Neuronal stem cell (in vitro differentiated cells): ENCODE data around the gene SYCP2L.

Source experiments
- DNase-seq: peaks from one replicate; pipeline ENCODE4 v3.0.0-alpha.2; 2013; ENCODE audit warnings: low spot score
- H2AFZ ChIP-seq: one replicate; pipeline ENCODE4 v1.6.1; 2013; ENCODE audit warnings: mild to moderate bottlenecking, low read length, inconsistent platforms
- H2AK5ac ChIP-seq: 2 replicates; pipeline ENCODE4 v1.6.1; 2013; ENCODE audit warnings: low read depth, mild to moderate bottlenecking, inconsistent platforms, low read length, moderate library complexity, mixed read lengths
- H2BK120ac ChIP-seq: 2 replicates; pipeline ENCODE4 v1.6.1; 2013; ENCODE audit warnings: low read depth, mild to moderate bottlenecking, inconsistent platforms, low read length, moderate library complexity, mixed read lengths
- H2BK12ac ChIP-seq: one replicate; pipeline ENCODE4 v1.6.1; 2013; ENCODE audit warnings: low read length, inconsistent platforms
- H2BK15ac ChIP-seq: 2 replicates; pipeline ENCODE4 v1.6.1; 2013; ENCODE audit warnings: mild to moderate bottlenecking, low read length, inconsistent platforms, mixed read lengths
- H2BK5ac ChIP-seq: one replicate; pipeline ENCODE4 v1.6.1; 2013; ENCODE audit warnings: inconsistent platforms, mild to moderate bottlenecking, low read length, moderate library complexity
- H3K14ac ChIP-seq: one replicate; pipeline ENCODE4 v1.6.1; 2013; ENCODE audit warnings: low read length, inconsistent platforms
- H3K18ac ChIP-seq: 2 replicates; pipeline ENCODE4 v1.6.1; 2013; ENCODE audit warnings: low read length, inconsistent platforms
- H3K23ac ChIP-seq: 2 replicates; pipeline ENCODE4 v1.6.1; 2013; ENCODE audit warnings: low read depth, mild to moderate bottlenecking, mixed read lengths, low read length, inconsistent platforms; ENCODE audit not compliant: poor library complexity
- H3K27ac ChIP-seq: replicated peaks from 3 replicates; pipeline ENCODE4 v1.5.1; 2013; ENCODE audit warnings: low read length, inconsistent platforms
- H3K27me3 ChIP-seq, 3 experiments: 2 replicates each; pipeline ENCODE4 v1.6.1; 2013; ENCODE audit warnings: low read length in 3 of 3, mild to moderate bottlenecking in 2 of 3, inconsistent platforms in 1 of 3, low read depth in 1 of 3, mixed read lengths in 1 of 3, moderate library complexity in 1 of 3; ENCODE audit not compliant: control insufficient read depth in 3 of 3, insufficient read depth in 3 of 3
- H3K36me3 ChIP-seq, 2 donors: replicated peaks in 1 of 2; 2 replicates each; pipeline ENCODE4 v1.6.1; 2013; ENCODE audit warnings: low read length in 2 of 2; ENCODE audit not compliant: control insufficient read depth in 2 of 2, insufficient read depth in 2 of 2
- H3K4ac ChIP-seq: 2 replicates; pipeline ENCODE4 v1.6.1; 2013; ENCODE audit warnings: inconsistent platforms, mild to moderate bottlenecking, low read length, moderate library complexity
- H3K4me1 ChIP-seq, 2 donors: 1 replicate in 1 of 2; 2 replicates in 1 of 2; pipeline ENCODE4 v1.6.1; 2013; ENCODE audit warnings: low read length in 2 of 2, low read depth in 1 of 2; ENCODE audit not compliant: control insufficient read depth in 2 of 2, insufficient read depth in 1 of 2
- H3K4me2 ChIP-seq: one replicate; pipeline ENCODE4 v1.6.1; 2013; ENCODE audit warnings: mild to moderate bottlenecking, low read length, inconsistent platforms; ENCODE audit not compliant: insufficient read depth, poor library complexity, severe bottlenecking
- H3K4me3 ChIP-seq, 2 donors: 2 replicates each; pipeline ENCODE4 v1.5.1; 2013; ENCODE audit warnings: low read length in 2 of 2, mild to moderate bottlenecking in 2 of 2, inconsistent platforms in 1 of 2, moderate library complexity in 1 of 2
- H3K79me1 ChIP-seq: one replicate; pipeline ENCODE4 v1.6.1; 2013; ENCODE audit warnings: low read depth, mild to moderate bottlenecking, inconsistent platforms, low read length, moderate library complexity
- H3K9ac ChIP-seq: one replicate; pipeline ENCODE4 v1.6.1; 2013; ENCODE audit warnings: mild to moderate bottlenecking, low read depth, low read length, inconsistent platforms; ENCODE audit not compliant: poor library complexity
- H3K9me3 ChIP-seq, 2 donors: replicated peaks in 1 of 2; 2 replicates each; pipeline versions ENCODE3 to v1.6.1; 2013; ENCODE audit warnings: low read length in 2 of 2, mild to moderate bottlenecking in 2 of 2, inconsistent platforms in 1 of 2, low read depth in 1 of 2, mixed read lengths in 1 of 2, moderate library complexity in 1 of 2; ENCODE audit not compliant: control insufficient read depth in 2 of 2, insufficient read depth in 1 of 2
- H4K8ac ChIP-seq: one replicate; pipeline ENCODE4 v1.6.1; 2013; ENCODE audit warnings: low read depth, mild to moderate bottlenecking, inconsistent platforms, low read length, moderate library complexity
- H4K91ac ChIP-seq: one replicate; pipeline ENCODE4 v1.6.1; 2013; ENCODE audit warnings: low read length, low read depth, mild to moderate bottlenecking, inconsistent platforms; ENCODE audit not compliant: poor library complexity
- WGBS, 2 donors: extraction: QIAGEN DNeasy Blood & Tissue Kit; methylation state at CpG; one replicate each; pipeline ENCODE4 v1.1.7; 2013; ENCODE audit warnings: missing lambda C conversion rate in 2 of 2, mixed read lengths in 1 of 2; ENCODE audit not compliant: insufficient read length in 2 of 2, insufficient replicate concordance in 1 of 2; ENCODE audit errors: extremely low coverage in 2 of 2; 5-methylcytosine and 5-hydroxymethylcytosine counted together

The SYCP2L gene

DNA sequence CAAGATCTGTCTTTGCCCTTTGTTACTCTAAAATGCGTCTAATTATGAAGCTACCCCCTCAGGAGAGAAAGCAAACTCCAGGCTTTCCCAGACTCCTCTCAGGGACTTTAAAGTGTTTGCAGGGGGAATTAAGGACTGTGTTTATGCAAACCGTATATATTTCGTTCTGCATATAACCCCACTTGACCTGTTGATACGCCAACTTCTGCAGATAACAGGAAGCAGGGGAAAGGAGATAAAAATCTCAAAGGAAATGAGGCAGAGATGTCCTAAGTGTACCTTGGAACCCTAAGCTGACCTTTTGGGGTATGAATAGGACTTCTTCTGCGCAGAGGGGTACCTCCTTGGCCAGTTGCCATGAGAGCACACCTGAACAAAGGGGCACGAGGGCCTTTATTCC is 8.1 kb downstream of the SYCP2L start:
- Histone ChIP-seq H3K27ac (no peak overlapping the region), H2AFZ (no peak overlapping the region), H3K4ac (no peak overlapping the region), H2AK5ac (no peak overlapping the region), H3K4me1 (peaks cover 0 to 4% of the 10 kb centered on the region in 2 donors), H2BK12ac (no peak overlapping the region), H3K4me3 (no peak overlapping the region), H3K9me3 (no peaks in the 10 kb centered on the region), H3K36me3 (peaks cover 3 to 6% of the 10 kb centered on the region in 2 donors), H2BK15ac (no peak overlapping the region), H3K18ac (no peak overlapping the region), H4K91ac (no peak overlapping the region), H3K27me3 (no peaks in the 10 kb centered on the region), H3K79me1 (no peaks in the 10 kb centered on the region), H4K8ac (no peak overlapping the region), H2BK120ac (no peak overlapping the region), H2BK5ac (no peak overlapping the region), H3K23ac (no peak overlapping the region), H3K9ac (no peak overlapping the region), H3K14ac (no peak overlapping the region), H3K4me2 (no peak overlapping the region)
- DNase-seq, result no peak
- WGBS, 2 donors, result no CpG with 5 or more reads among the region's 6 CpGs

DNA sequence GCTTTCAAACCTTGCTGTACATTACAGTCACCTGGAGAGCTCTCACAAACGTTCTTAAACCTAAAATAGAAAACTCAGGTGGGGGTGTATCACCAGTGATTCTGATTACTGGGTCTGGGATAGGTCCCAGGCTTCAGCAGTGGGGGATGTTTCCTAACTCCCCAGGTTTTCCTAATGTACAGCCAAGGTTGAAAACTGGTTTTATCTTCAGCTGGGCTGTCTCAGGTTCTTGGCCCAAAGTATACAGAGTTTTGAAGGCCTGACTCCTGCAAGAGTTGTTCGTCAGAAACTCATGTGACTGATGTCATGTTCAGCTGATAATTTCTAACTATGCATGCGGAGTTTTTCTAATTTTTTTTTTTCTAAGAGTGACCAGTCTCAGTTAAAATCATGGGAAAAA is 9.8 kb downstream of the SYCP2L start:
- Histone ChIP-seq H2AK5ac (no peak overlapping the region), H3K4me3 (no peak overlapping the region), H4K91ac (no peak overlapping the region), H2BK120ac (no peak overlapping the region), H3K36me3 (peaks cover 2 to 6% of the 10 kb centered on the region in 2 donors), H3K4ac (no peak overlapping the region), H2BK5ac (no peak overlapping the region), H2BK15ac (no peak overlapping the region), H4K8ac (no peak overlapping the region), H3K27ac (no peak overlapping the region), H3K4me2 (no peak overlapping the region), H3K14ac (no peak overlapping the region), H3K79me1 (no peaks in the 10 kb centered on the region), H3K18ac (no peak overlapping the region), H3K4me1 (peaks cover 0 to 4% of the 10 kb centered on the region in 2 donors), H3K9ac (no peak overlapping the region), H2AFZ (no peak overlapping the region), H3K9me3 (no peaks in the 10 kb centered on the region), H2BK12ac (no peak overlapping the region), H3K23ac (no peak overlapping the region), H3K27me3 (no peaks in the 10 kb centered on the region)
- no peak for DNase-seq
- no CpG with 5 or more reads among the region's 3 CpGs for WGBS, 2 donors

DNA sequence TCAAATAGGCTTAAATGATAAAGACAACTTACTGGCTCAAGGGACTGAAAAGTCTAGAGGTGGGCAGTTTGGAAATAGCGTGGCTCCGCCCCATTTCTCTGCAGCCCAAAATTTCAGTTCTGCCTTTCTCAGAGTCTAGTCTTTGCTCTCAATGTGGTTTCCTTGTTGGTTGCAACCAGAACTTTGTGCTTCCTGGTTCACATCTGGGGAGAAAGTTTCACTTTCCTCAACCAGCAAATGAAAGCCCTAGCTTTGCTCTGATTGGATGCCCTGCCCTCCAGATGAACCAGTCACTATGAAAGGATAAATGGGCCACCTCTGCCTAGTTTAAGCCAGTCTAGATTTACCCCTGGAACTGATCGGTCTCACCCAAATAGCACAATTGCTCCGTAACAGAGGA is 14.9 kb downstream of the SYCP2L start:
- H4K8ac ChIP-seq, result no peak overlapping the region
- H3K4me1 ChIP-seq, result no peaks in the 10 kb centered on the region
- H2BK15ac ChIP-seq, result no peak overlapping the region
- no peak overlapping the region for H3K4me2 ChIP-seq
- no CpG with 5 or more reads among the region's 4 CpGs for WGBS, 2 donors
- peaks cover 0 to 1% of the 10 kb centered on the region in 2 donors for H3K36me3 ChIP-seq
- no peaks in the 10 kb centered on the region for H3K27me3 ChIP-seq
- H3K23ac ChIP-seq, result no peak overlapping the region
- no peak overlapping the region for H3K4ac ChIP-seq
- no peak overlapping the region for H2AFZ ChIP-seq
- no peak overlapping the region for H3K14ac ChIP-seq
- no peak overlapping the region for H2BK12ac ChIP-seq
- no peaks in the 10 kb centered on the region for H3K79me1 ChIP-seq
- no peak overlapping the region for H2BK120ac ChIP-seq
- no peak overlapping the region for H3K18ac ChIP-seq
- no peak overlapping the region for H3K4me3 ChIP-seq
- H4K91ac ChIP-seq, result no peak overlapping the region
- H2AK5ac ChIP-seq, result no peak overlapping the region
- H2BK5ac ChIP-seq, result no peak overlapping the region
- no peaks in the 10 kb centered on the region for H3K9me3 ChIP-seq
- DNase-seq, result no peak
- no peak overlapping the region for H3K27ac ChIP-seq
- no peak overlapping the region for H3K9ac ChIP-seq

DNA sequence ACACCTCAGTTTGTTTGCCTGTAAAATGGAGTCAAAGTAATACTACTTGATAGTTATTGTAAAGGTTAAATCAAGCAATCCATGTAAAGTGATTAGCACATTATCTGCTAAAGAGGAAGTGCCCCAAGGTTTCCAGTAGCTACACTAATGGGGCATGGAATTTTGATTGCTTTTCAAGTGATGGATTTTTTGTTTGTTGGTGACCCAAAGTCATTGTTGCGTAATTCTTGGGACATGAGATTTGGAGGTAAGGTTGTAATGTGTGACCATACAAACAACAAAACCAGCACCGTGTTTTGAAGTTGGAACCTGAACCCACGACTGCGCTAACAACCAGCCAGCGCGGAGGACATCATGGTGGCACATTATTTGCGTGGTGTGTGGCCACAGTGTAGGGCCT is 17.2 kb downstream of the SYCP2L start:
- Histone ChIP-seq H3K4me3 (no peak overlapping the region), H4K8ac (no peak overlapping the region), H3K9me3 (no peaks in the 10 kb centered on the region), H3K79me1 (no peaks in the 10 kb centered on the region), H3K27ac (no peak overlapping the region), H3K4me2 (no peak overlapping the region), H3K4me1 (no peaks in the 10 kb centered on the region), H3K27me3 (no peaks in the 10 kb centered on the region), H3K14ac (no peak overlapping the region), H3K18ac (no peak overlapping the region), H2BK5ac (no peak overlapping the region), H2BK12ac (no peak overlapping the region), H2BK15ac (no peak overlapping the region), H4K91ac (no peak overlapping the region), H3K4ac (no peak overlapping the region), H2BK120ac (no peak overlapping the region), H2AFZ (no peak overlapping the region), H3K36me3 (peaks cover 0 to 1% of the 10 kb centered on the region in 2 donors), H3K9ac (no peak overlapping the region), H3K23ac (no peak overlapping the region), H2AK5ac (no peak overlapping the region)
- no peak for DNase-seq
- no CpG with 5 or more reads among the region's 7 CpGs for WGBS, 2 donors
